Gastrocnemius medialis (tissue), 4 donors: ENCODE measurements around the gene C5orf46. TPM values are rescaled to one million over a fixed set of nuclear protein-coding genes. Genes with fewer than 3 reads are reported as not detected.

Experiments
- ATAC-seq, 2 donors: fragments of 150-250 bp; one replicate each; pipeline ENCODE4 v1.9.1; 2016
- DNase-seq, 2 donors: peaks; one replicate each; pipeline ENCODE4 v3.0.0-alpha.2; 2019
- H3K27ac ChIP-seq, 4 donors: fragments of 200-600 bp; sonication (generic); 1 replicate in 1 of 4; 2 replicates in 3 of 4; pipeline ENCODE4 v1.5.1; 2016 to 2018; ENCODE audit warnings: mild to moderate bottlenecking in 2 of 4, moderate library complexity in 1 of 4
- H3K27me3 ChIP-seq, 3 donors: fragments of 200-600 bp; sonication (generic) in 2 of 3; 1 replicate in 1 of 3; 2 replicates in 2 of 3; pipeline versions ENCODE4 v1.5.1 to v1.6.0; 2016 to 2019; ENCODE audit warnings: mild to moderate bottlenecking in 1 of 3, moderate library complexity in 1 of 3
- H3K36me3 ChIP-seq, 2 donors: fragments of 200-600 bp; sonication (generic) in 1 of 2; one replicate each; pipeline ENCODE4 v1.5.1; 2017 to 2018
- H3K4me1 ChIP-seq, 2 donors: fragments of 200-600 bp; sonication (generic) in 1 of 2; one replicate each; pipeline ENCODE4 v1.5.1; 2016 to 2017; ENCODE audit warnings: mild to moderate bottlenecking in 2 of 2
- H3K4me3 ChIP-seq, 4 donors: fragments of 200-600 bp; sonication (generic) in 3 of 4; 1 replicate in 1 of 4; 2 replicates in 3 of 4; pipeline ENCODE4 v1.5.1; 2016 to 2019; ENCODE audit warnings: mild to moderate bottlenecking in 2 of 4
- H3K9me3 ChIP-seq, 3 donors: fragments of 200-600 bp; sonication (generic) in 2 of 3; 1 replicate in 1 of 3; 2 replicates in 2 of 3; pipeline ENCODE4 v1.5.1; 2016 to 2019
- CTCF ChIP-seq, 5 experiments: fragments of 450-650 bp in 3 of 5; fragments of 200-600 bp in 2 of 5; sonication (generic) in 2 of 5; IDR thresholded peaks in 4 of 5; conservative IDR thresholded peaks in 1 of 5; 1 replicate in 4 of 5; 2 replicates in 1 of 5; pipeline ENCODE4 v1.5.1; 2016 to 2019; ENCODE audit warnings: antibody characterized with exemption in 5 of 5, mild to moderate bottlenecking in 3 of 5, moderate library complexity in 3 of 5
- POLR2A ChIP-seq, 2 donors: fragments of 450-650 bp; IDR thresholded peaks; one replicate each; pipeline ENCODE4 v1.6.1; 2017; ENCODE audit warnings: antibody characterized with exemption in 2 of 2, mild to moderate bottlenecking in 2 of 2, moderate library complexity in 2 of 2
- in situ Hi-C, 4 donors: fragments of 200-750 bp; cut with MboI; loops; one replicate each; pipeline versions ENCODE4 v1.15.0 to v1.8.0; 2017; ENCODE audit warnings: low sequenced_read_pairs in 4 of 4
- intact Hi-C: fragments of 100-400 bp; cut with DNase I; formaldehyde crosslinking; loops from one replicate; pipeline ENCODE4 v1.15.1; 2023; ENCODE audit warnings: low total_unique reads
- total RNA-seq, 4 donors: library from RNA; depleted of rRNA; stranded (reverse); fragments of >200 nt; gene quantifications; one replicate each; pipeline versions ENCODE4 v1.1.0 to v1.2.3, GENCODE V29; 2016

C5orf46 gene
- total RNA-seq, 4 donors from 2014 or later = not detected

GRCh38 chr5:147856801-147857200, 49.5 kb downstream of the C5orf46 start:
- no peak overlapping the region for H3K4me3 ChIP-seq
- DNase-seq (no peak), ATAC-seq (no peak)
- intact Hi-C loops (no loop called here), in situ Hi-C loops (loop anchor here in 1 of 4 donors (10.0 kb wide), 1 partner anchor 78 kb away; no protein-coding TSS in a partner anchor)
- H3K9me3 ChIP-seq = no peaks in the 10 kb centered on the region
- TF ChIP-seq CTCF (IDR thresholded peaks at IDR 0.05 in 4 of 5, conservative IDR thresholded peaks at IDR 0.05 in 1 of 5) (no peak), POLR2A (IDR thresholded peaks at IDR 0.05) (no peak)
- no peaks in the 10 kb centered on the region for H3K36me3 ChIP-seq
- H3K27me3 ChIP-seq = no peaks in the 10 kb centered on the region
- no peak overlapping the region for H3K27ac ChIP-seq
- no peaks in the 10 kb centered on the region for H3K4me1 ChIP-seq

GRCh38 chr5:147855774-147856069, 50.6 kb downstream of the C5orf46 start:
- no peak for ATAC-seq

GRCh38 chr5:147854894-147855773, 51.2 kb downstream of the C5orf46 start:
- Histone ChIP-seq H3K9me3 (no peaks in the 10 kb centered on the region), H3K27ac (no peak overlapping the region), H3K4me1 (no peaks in the 10 kb centered on the region), H3K27me3 (no peaks in the 10 kb centered on the region), H3K36me3 (no peaks in the 10 kb centered on the region), H3K4me3 (no peak overlapping the region)
- ATAC-seq = no peak
- intact Hi-C loops = no loop called here
- TF ChIP-seq POLR2A (IDR thresholded peaks at IDR 0.05) (no peak), CTCF (IDR thresholded peaks at IDR 0.05 in 4 of 5, conservative IDR thresholded peaks at IDR 0.05 in 1 of 5) (no peak)
- no peak for DNase-seq
- in situ Hi-C loops = loop anchor here in 1 of 4 donors (10.0 kb wide), 1 partner anchor 80 kb away; no protein-coding TSS in a partner anchor

More at GRCh38 chr5:147855774-147856069, 50.6 kb downstream of the C5orf46 start:
- Histone ChIP-seq H3K36me3 (no peaks in the 10 kb centered on the region), H3K27ac (no peak overlapping the region), H3K9me3 (no peaks in the 10 kb centered on the region), H3K4me3 (no peak overlapping the region), H3K27me3 (no peaks in the 10 kb centered on the region), H3K4me1 (no peaks in the 10 kb centered on the region)
- in situ Hi-C loops (loop anchor here in 1 of 4 donors (10.0 kb wide), 1 partner anchor 79 kb away; no protein-coding TSS in a partner anchor), intact Hi-C loops (no loop called here)
- no peak for DNase-seq
- no peak for TF ChIP-seq CTCF (IDR thresholded peaks at IDR 0.05 in 4 of 5, conservative IDR thresholded peaks at IDR 0.05 in 1 of 5)
- TF ChIP-seq POLR2A (IDR thresholded peaks at IDR 0.05) = no peak

GRCh38 chr5:147854331-147854730, 52.0 kb downstream of the C5orf46 start:
- no peak overlapping the region for H3K27ac ChIP-seq
- no peak overlapping the region for H3K4me3 ChIP-seq
- in situ Hi-C loops (loop anchor here in 1 of 4 donors (10.0 kb wide), 1 partner anchor 80 kb away; no protein-coding TSS in a partner anchor), intact Hi-C loops (no loop called here)
- no peaks in the 10 kb centered on the region for H3K36me3 ChIP-seq
- TF ChIP-seq POLR2A (IDR thresholded peaks at IDR 0.05) (no peak), CTCF (IDR thresholded peaks at IDR 0.05 in 4 of 5, conservative IDR thresholded peaks at IDR 0.05 in 1 of 5) (no peak)
- DNase-seq (no peak), ATAC-seq (no peak)
- H3K27me3 ChIP-seq = no peaks in the 10 kb centered on the region
- no peaks in the 10 kb centered on the region for H3K4me1 ChIP-seq
- no peaks in the 10 kb centered on the region for H3K9me3 ChIP-seq
